H9 (cell line): ENCODE measurements around the gene COG4. TPM values are rescaled to one million over a fixed set of nuclear protein-coding genes. Genes with fewer than 3 reads are reported as not detected.

Experiments used
- DNase-seq: peaks from one replicate; pipeline ENCODE4 v3.0.0-alpha.2; 2017
- H2AFZ ChIP-seq: one replicate; pipeline ENCODE4 v1.6.1; 2013; ENCODE audit warnings: mild to moderate bottlenecking, low read length, control low read depth, moderate library complexity
- H2AK5ac ChIP-seq: 2 replicates; pipeline ENCODE4 v1.6.1; 2013; ENCODE audit warnings: low read length, control low read depth, mixed read lengths; ENCODE audit not compliant: insufficient read length
- H2BK120ac ChIP-seq: one replicate; pipeline ENCODE4 v1.6.1; 2013; ENCODE audit warnings: low read depth, mild to moderate bottlenecking, low read length, control low read depth, inconsistent platforms; ENCODE audit not compliant: poor library complexity, severe bottlenecking
- H2BK12ac ChIP-seq: 2 replicates; pipeline ENCODE4 v1.6.1; 2013; ENCODE audit warnings: low read length, control low read depth, mixed read lengths, low read depth; ENCODE audit not compliant: insufficient read length
- H2BK15ac ChIP-seq: 2 replicates; pipeline ENCODE4 v1.6.1; 2013; ENCODE audit warnings: low read depth, low read length, control low read depth
- H2BK20ac ChIP-seq: one replicate; pipeline ENCODE4 v1.6.1; 2013; ENCODE audit warnings: low read depth, mild to moderate bottlenecking, low read length, control low read depth, inconsistent platforms; ENCODE audit not compliant: poor library complexity, severe bottlenecking
- H2BK5ac ChIP-seq: 2 replicates; pipeline ENCODE4 v1.6.1; 2013; ENCODE audit warnings: low read length, control low read depth, mixed read lengths; ENCODE audit not compliant: insufficient read length
- H3K14ac ChIP-seq: 2 replicates; pipeline ENCODE4 v1.6.1; 2013; ENCODE audit warnings: low read length, control low read depth; ENCODE audit not compliant: insufficient read depth
- H3K18ac ChIP-seq: 2 replicates; pipeline ENCODE4 v1.6.1; 2013; ENCODE audit warnings: low read depth, mild to moderate bottlenecking, mixed read lengths, low read length, control low read depth; ENCODE audit not compliant: insufficient read length
- H3K23ac ChIP-seq: 2 replicates; pipeline ENCODE4 v1.6.1; 2013; ENCODE audit warnings: low read length, control low read depth, mixed read lengths, low read depth; ENCODE audit not compliant: insufficient read length
- H3K23me2 ChIP-seq: 2 replicates; pipeline ENCODE4 v1.6.1; 2013; ENCODE audit warnings: low read depth, mild to moderate bottlenecking, mixed read lengths, low read length, control low read depth; ENCODE audit not compliant: insufficient read length, poor library complexity, severe bottlenecking
- H3K27ac ChIP-seq: 2 replicates; pipeline ENCODE4 v1.5.1; 2013; ENCODE audit warnings: low read length, control low read depth, mixed read lengths, low read depth; ENCODE audit not compliant: insufficient read length
- H3K27me3 ChIP-seq: 2 replicates; pipeline ENCODE4 v1.6.1; 2013; ENCODE audit warnings: low read length, control low read depth, inconsistent platforms; ENCODE audit not compliant: insufficient read depth
- H3K4ac ChIP-seq: 2 replicates; pipeline ENCODE4 v1.6.1; 2013; ENCODE audit warnings: low read depth, mild to moderate bottlenecking, control low read depth, inconsistent platforms, low read length, moderate library complexity
- H3K4me1 ChIP-seq: 2 replicates; pipeline ENCODE4 v1.6.1; 2013; ENCODE audit warnings: low read length, control low read depth, inconsistent platforms; ENCODE audit not compliant: insufficient read depth
- H3K4me2 ChIP-seq: 2 replicates; pipeline ENCODE4 v1.6.1; 2013; ENCODE audit warnings: low read length, control low read depth, mixed read lengths; ENCODE audit not compliant: insufficient read length, insufficient read depth
- H3K56ac ChIP-seq: 2 replicates; pipeline ENCODE4 v1.6.1; 2013; ENCODE audit warnings: low read depth, mild to moderate bottlenecking, mixed read lengths, low read length, control low read depth; ENCODE audit not compliant: insufficient read length
- H3K79me1 ChIP-seq: 2 replicates; pipeline ENCODE4 v1.6.1; 2013; ENCODE audit warnings: low read depth, mild to moderate bottlenecking, moderate library complexity, low read length, control low read depth, inconsistent platforms; ENCODE audit not compliant: insufficient read depth, poor library complexity, severe bottlenecking
- H3K79me2 ChIP-seq: 2 replicates; pipeline ENCODE4 v1.6.1; 2013; ENCODE audit warnings: low read length, control low read depth, inconsistent platforms; ENCODE audit not compliant: insufficient read depth
- H3K9ac ChIP-seq: 2 replicates; pipeline ENCODE4 v1.6.1; 2013; ENCODE audit warnings: low read length, control low read depth, mixed read lengths; ENCODE audit not compliant: insufficient read length; ENCODE audit errors: extremely low read depth
- H3K9me3 ChIP-seq: one replicate; pipeline ENCODE4 v1.6.1; 2013; ENCODE audit warnings: low read depth, low read length, inconsistent platforms; ENCODE audit not compliant: control insufficient read depth
- H3T11ph ChIP-seq: one replicate; pipeline ENCODE4 v1.6.1; 2013; ENCODE audit warnings: mild to moderate bottlenecking, low read length, control low read depth, inconsistent platforms
- H4K20me1 ChIP-seq: one replicate; pipeline ENCODE4 v1.6.1; 2013; ENCODE audit not compliant: control insufficient read depth, insufficient read length, insufficient read depth
- H4K5ac ChIP-seq: 2 replicates; pipeline ENCODE4 v1.6.1; 2013; ENCODE audit warnings: low read depth, mild to moderate bottlenecking, mixed read lengths, low read length, control low read depth; ENCODE audit not compliant: insufficient read length
- H4K8ac ChIP-seq: replicated peaks from 2 replicates; pipeline ENCODE4 v1.6.1; 2013; ENCODE audit warnings: low read length, control low read depth, mixed read lengths, low read depth; ENCODE audit not compliant: insufficient read length
- H4K91ac ChIP-seq: 2 replicates; pipeline ENCODE4 v1.6.1; 2013; ENCODE audit warnings: low read depth, mild to moderate bottlenecking, moderate library complexity, mixed read lengths, low read length, control low read depth; ENCODE audit not compliant: insufficient read length
- H3K27ac Mint-ChIP-seq, 3 experiments: 2 replicates in 2 of 3; 3 replicates in 1 of 3; pipeline ENCODE4 v1.8.0; 2020 to 2021; ENCODE audit warnings: mixed read lengths in 3 of 3, mild to moderate bottlenecking in 1 of 3, moderate library complexity in 1 of 3
- H3K27me3 Mint-ChIP-seq: 2 replicates; pipeline ENCODE4 v1.8.0; 2021; ENCODE audit warnings: low read depth, mild to moderate bottlenecking, moderate library complexity, mixed read lengths
- H3K36me3 Mint-ChIP-seq, 3 experiments: 2 replicates in 2 of 3; 3 replicates in 1 of 3; pipeline ENCODE4 v1.8.0; 2020 to 2021; ENCODE audit warnings: low read depth in 3 of 3, mixed read lengths in 3 of 3; ENCODE audit not compliant: insufficient read depth in 1 of 3
- H3K4me1 Mint-ChIP-seq, 2 experiments: 2 replicates each; pipeline ENCODE4 v1.8.0; 2020; ENCODE audit warnings: mixed read lengths in 2 of 2
- H3K4me3 Mint-ChIP-seq, 2 experiments: 2 replicates in 1 of 2; 3 replicates in 1 of 2; pipeline ENCODE4 v1.8.0; 2020 to 2021; ENCODE audit warnings: mild to moderate bottlenecking in 2 of 2, mixed read lengths in 2 of 2, moderate library complexity in 1 of 2
- H3K9me3 Mint-ChIP-seq, 2 experiments: 2 replicates in 1 of 2; 3 replicates in 1 of 2; pipeline ENCODE4 v1.8.0; 2020; ENCODE audit warnings: mild to moderate bottlenecking in 2 of 2, mixed read lengths in 2 of 2, moderate library complexity in 1 of 2
- CTCF ChIP-seq: fragments of 200-600 bp; sonication (generic); conservative IDR thresholded peaks from 3 replicates; pipeline ENCODE4 v1.8.0; 2021; ENCODE audit warnings: antibody characterized with exemption, mild to moderate bottlenecking
- WGBS: extraction: QIAGEN DNeasy Blood & Tissue Kit; methylation state at CpG from one replicate; pipeline ENCODE4 v1.1.7; 2013; ENCODE audit warnings: missing lambda C conversion rate, low lambda C conversion rate, mixed read lengths; ENCODE audit not compliant: insufficient read length; ENCODE audit errors: extremely low coverage; 5-methylcytosine and 5-hydroxymethylcytosine counted together
- total RNA-seq: library from RNA; stranded (reverse); gene quantifications from 2 replicates; pipeline ENCODE4 v1.2.1, GENCODE V29; 2021

The COG4 gene
- total RNA-seq, 1 experiment from 2014 or later, result 51.9 TPM

- no peaks in the 10 kb centered on the region for H3K9me3 Mint-ChIP-seq
- H2BK15ac ChIP-seq, result no peak overlapping the region
- no peak overlapping the region for H4K91ac ChIP-seq
- no peak overlapping the region for H2BK12ac ChIP-seq
- no peaks in the 10 kb centered on the region for H4K20me1 ChIP-seq
- no peaks in the 10 kb centered on the region for H3K79me2 ChIP-seq
- H3K14ac ChIP-seq, result no peak overlapping the region
- H3K27ac ChIP-seq, result no peak overlapping the region
- no peaks in the 10 kb centered on the region for H3K4me1 ChIP-seq
- H3K4me3 Mint-ChIP-seq, result peak overlapping the region; percentile 84 to 87
- H3K36me3 Mint-ChIP-seq, result no peaks in the 10 kb centered on the region
- H3K4me2 ChIP-seq, result peak overlapping the region; percentile 77
- no peak overlapping the region for H4K8ac ChIP-seq
- no peaks in the 10 kb centered on the region for H3K9me3 ChIP-seq
- H3K9ac ChIP-seq, result peak overlapping the region; percentile 77
- no peak overlapping the region for H3K4ac ChIP-seq
- no peak overlapping the region for H3K56ac ChIP-seq
- peak overlapping the region; percentile 92 to 98 (median 93) for H3K27ac Mint-ChIP-seq
- TF ChIP-seq CTCF, result no peak
- peaks cover 10 to 15% of the 10 kb centered on the region in 2 experiments for H3K4me1 Mint-ChIP-seq
- WGBS, result no CpG with 5 or more reads among the region's 8 CpGs
- no peak overlapping the region for H4K5ac ChIP-seq
- H3K18ac ChIP-seq, result no peak overlapping the region
- H2BK20ac ChIP-seq, result no peak overlapping the region
- no peak overlapping the region for H2BK5ac ChIP-seq
- H2AK5ac ChIP-seq, result no peak overlapping the region
- no peaks in the 10 kb centered on the region for H3K79me1 ChIP-seq
- H3K23ac ChIP-seq, result no peak overlapping the region
- no peaks in the 10 kb centered on the region for H3K23me2 ChIP-seq
- H3K27me3 ChIP-seq, result no peaks in the 10 kb centered on the region
- H3K27me3 Mint-ChIP-seq, result no peaks in the 10 kb centered on the region; the same call in 1 of the 2 replicates
- no peak overlapping the region for H3T11ph ChIP-seq
- DNase-seq, result no peak
- peak overlapping the region; percentile 92 for H2AFZ ChIP-seq
- no peak overlapping the region for H2BK120ac ChIP-seq
Measured at GRCh38 chr16:70453892-70454221, 69.5 kb downstream of the COG4 start.
